ENCODE data around the gene HSF5. TPM values are rescaled to one million over a fixed set of nuclear protein-coding genes. Genes with fewer than 3 reads are reported as not detected.

HSF5 gene
- total and polyA plus RNA-seq, 2 of the 4 experiments (the other 2 are of a cell fraction) = not detected

DNA sequence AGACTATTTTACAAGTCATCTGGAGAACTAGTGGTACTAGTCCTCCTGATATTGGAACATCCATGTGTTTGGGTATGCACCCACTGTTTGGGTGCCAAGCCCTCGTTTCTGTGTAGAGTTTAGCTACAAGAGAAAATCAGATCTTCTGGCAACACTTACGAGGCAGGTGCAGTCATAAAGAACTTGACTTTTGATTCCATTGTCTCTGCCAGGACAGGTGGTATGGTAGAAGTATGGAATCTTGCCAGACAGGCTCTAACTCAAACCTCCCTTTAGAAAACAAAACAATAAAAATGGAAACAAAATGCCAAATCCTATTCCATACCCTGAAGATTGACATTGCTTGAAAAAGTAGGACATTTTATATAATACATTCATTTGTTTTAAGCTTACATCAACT, 86.9 kb downstream of the HSF5 start:
- no peaks in the 10 kb centered on the region for H4K20me1 ChIP-seq (ENCODE audit: insufficient read depth, low read length)
- intact Hi-C loops (cut with micrococcal nuclease) (no loop called here), in situ Hi-C loops (cut with MboI; ENCODE audit: low sequenced_read_pairs) (no loop called here), dilution Hi-C loops (cut with HindIII; ENCODE audit: low sequenced_read_pairs, unreplicated experiment) (no loop called here)
- no peak overlapping the region for H3K14ac ChIP-seq (replicated peaks; ENCODE audit: low read depth, low read length)
- no peaks in the 10 kb centered on the region for H3K36me3 ChIP-seq (ENCODE audit: control insufficient read depth, insufficient read depth, low read length)
- no peak overlapping the region for H2AK9ac ChIP-seq (replicated peaks; ENCODE audit: low read depth, low read length, poor library complexity)
- POLR2A ChIA-PET (ENCODE audit: unreplicated experiment) = no interaction called here
- H2AK5ac ChIP-seq (ENCODE audit: low read depth, low read length) = no peak overlapping the region
- no peak overlapping the region for H2BK15ac ChIP-seq (ENCODE audit: low read depth, low read length)
- ATAC-seq (ENCODE audit: low read depth) = no peak
- no peak overlapping the region for H3K27ac ChIP-seq (ENCODE audit: insufficient read depth, low read length)
- no peak overlapping the region for H4K5ac ChIP-seq (ENCODE audit: low read depth, low read length)
- WGBS, 2 experiments (ENCODE audit: extremely low coverage in 2 of 2, insufficient read length in 1 of 2) = no CpG with 5 or more reads among the region's 2 CpGs
- no peak overlapping the region for H2BK120ac ChIP-seq (ENCODE audit: low read depth, low read length)
- H3K23ac ChIP-seq (ENCODE audit: low read depth, low read length) = no peak overlapping the region
- no peak overlapping the region for H3K18ac ChIP-seq (ENCODE audit: low read depth, low read length)
- H3K4me3 ChIP-seq (ENCODE audit: insufficient read depth, low read depth, low read length) = no peak overlapping the region
- H4K8ac ChIP-seq (ENCODE audit: low read depth in 2 of 2, low read length in 2 of 2) = no peak overlapping the region
- H3K9me1 ChIP-seq (ENCODE audit: insufficient read depth, low read length) = no peaks in the 10 kb centered on the region
- no peaks in the 10 kb centered on the region for H3K79me1 ChIP-seq (ENCODE audit: low read depth in 1 of 2, low read length in 2 of 2)
- H3K9ac ChIP-seq (ENCODE audit: low read depth, low read length) = no peak overlapping the region
- CTCF ChIA-PET = no interaction called here
- H3K4ac ChIP-seq (ENCODE audit: low read depth, low read length) = no peak overlapping the region
- H3K4me1 ChIP-seq (ENCODE audit: control insufficient read depth, insufficient read depth, low read length) = no peaks in the 10 kb centered on the region
- no peak for DNase-seq
- H2BK5ac ChIP-seq (ENCODE audit: low read depth, low read length, poor library complexity, severe bottlenecking) = no peak overlapping the region
- TF ChIP-seq BHLHE40 (IDR thresholded peaks at IDR 0.05; ENCODE audit: low read depth, low read length) (no peak), RAD21 (IDR thresholded peaks at IDR 0.05; ENCODE audit: low read length) (no peak), RCOR1 (IDR thresholded peaks at IDR 0.05; ENCODE audit: insufficient replicate concordance, low read length) (no peak), POLR2A (IDR thresholded peaks at IDR 0.05; ENCODE audit: low read depth, low read length) (no peak), MAZ (IDR thresholded peaks at IDR 0.05; ENCODE audit: borderline replicate concordance, low read depth, low read length) (no peak), CHD1 (IDR thresholded peaks at IDR 0.05; ENCODE audit: low read depth, low read length) (no peak), CEBPB (IDR thresholded peaks at IDR 0.05; ENCODE audit: low read depth, low read length) (no peak), RFX5 (IDR thresholded peaks at IDR 0.05; ENCODE audit: low read depth, low read length) (no peak), MXI1 (IDR thresholded peaks at IDR 0.05; ENCODE audit: borderline replicate concordance, low read depth, low read length) (no peak), MAFK (IDR thresholded peaks at IDR 0.05; ENCODE audit: low read depth, low read length) (no peak), NFE2L2 (IDR thresholded peaks at IDR 0.05; ENCODE audit: low read depth, low read length) (no peak), FOS (IDR thresholded peaks at IDR 0.05; ENCODE audit: low read depth, low read length) (no peak), SMC3 (IDR thresholded peaks at IDR 0.05; ENCODE audit: low read depth, low read length) (no peak)
- TF ChIP-seq, protein P1, sequence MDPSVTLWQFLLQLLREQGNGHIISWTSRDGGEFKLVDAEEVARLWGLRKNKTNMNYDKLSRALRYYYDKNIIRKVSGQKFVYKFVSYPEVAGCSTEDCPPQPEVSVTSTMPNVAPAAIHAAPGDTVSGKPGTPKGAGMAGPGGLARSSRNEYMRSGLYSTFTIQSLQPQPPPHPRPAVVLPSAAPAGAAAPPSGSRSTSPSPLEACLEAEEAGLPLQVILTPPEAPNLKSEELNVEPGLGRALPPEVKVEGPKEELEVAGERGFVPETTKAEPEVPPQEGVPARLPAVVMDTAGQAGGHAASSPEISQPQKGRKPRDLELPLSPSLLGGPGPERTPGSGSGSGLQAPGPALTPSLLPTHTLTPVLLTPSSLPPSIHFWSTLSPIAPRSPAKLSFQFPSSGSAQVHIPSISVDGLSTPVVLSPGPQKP (IDR thresholded peaks at IDR 0.05; ENCODE audit: borderline replicate concordance, low read depth, low read length) = no peak
- TF ChIP-seq, protein P2, sequence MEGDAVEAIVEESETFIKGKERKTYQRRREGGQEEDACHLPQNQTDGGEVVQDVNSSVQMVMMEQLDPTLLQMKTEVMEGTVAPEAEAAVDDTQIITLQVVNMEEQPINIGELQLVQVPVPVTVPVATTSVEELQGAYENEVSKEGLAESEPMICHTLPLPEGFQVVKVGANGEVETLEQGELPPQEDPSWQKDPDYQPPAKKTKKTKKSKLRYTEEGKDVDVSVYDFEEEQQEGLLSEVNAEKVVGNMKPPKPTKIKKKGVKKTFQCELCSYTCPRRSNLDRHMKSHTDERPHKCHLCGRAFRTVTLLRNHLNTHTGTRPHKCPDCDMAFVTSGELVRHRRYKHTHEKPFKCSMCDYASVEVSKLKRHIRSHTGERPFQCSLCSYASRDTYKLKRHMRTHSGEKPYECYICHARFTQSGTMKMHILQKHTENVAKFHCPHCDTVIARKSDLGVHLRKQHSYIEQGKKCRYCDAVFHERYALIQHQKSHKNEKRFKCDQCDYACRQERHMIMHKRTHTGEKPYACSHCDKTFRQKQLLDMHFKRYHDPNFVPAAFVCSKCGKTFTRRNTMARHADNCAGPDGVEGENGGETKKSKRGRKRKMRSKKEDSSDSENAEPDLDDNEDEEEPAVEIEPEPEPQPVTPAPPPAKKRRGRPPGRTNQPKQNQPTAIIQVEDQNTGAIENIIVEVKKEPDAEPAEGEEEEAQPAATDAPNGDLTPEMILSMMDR (conservative IDR thresholded peaks at IDR 0.05; ENCODE audit: low read depth, low read length) = no peak
- TF ChIP-seq, protein P3, sequence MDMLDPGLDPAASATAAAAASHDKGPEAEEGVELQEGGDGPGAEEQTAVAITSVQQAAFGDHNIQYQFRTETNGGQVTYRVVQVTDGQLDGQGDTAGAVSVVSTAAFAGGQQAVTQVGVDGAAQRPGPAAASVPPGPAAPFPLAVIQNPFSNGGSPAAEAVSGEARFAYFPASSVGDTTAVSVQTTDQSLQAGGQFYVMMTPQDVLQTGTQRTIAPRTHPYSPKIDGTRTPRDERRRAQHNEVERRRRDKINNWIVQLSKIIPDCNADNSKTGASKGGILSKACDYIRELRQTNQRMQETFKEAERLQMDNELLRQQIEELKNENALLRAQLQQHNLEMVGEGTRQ (IDR thresholded peaks at IDR 0.05; ENCODE audit: low read depth, low read length) = no peak
- H2AFZ ChIP-seq (replicated peaks; ENCODE audit: low read length, poor library complexity) = no peak overlapping the region
- no peak overlapping the region for H2BK20ac ChIP-seq (ENCODE audit: low read depth, low read length)
- H3K9me3 ChIP-seq (ENCODE audit: control insufficient read depth, insufficient read depth, low read length) = no peaks in the 10 kb centered on the region
- no peak overlapping the region for H3K56ac ChIP-seq (ENCODE audit: extremely low read depth, insufficient read depth, low read length)
- no TSS peak for BruUV-seq (replicated peaks)
- peaks cover 1% of the 10 kb centered on the region; the same call in 1 of the 2 replicates for H3K27me3 ChIP-seq (ENCODE audit: control insufficient read depth, insufficient read depth, low read length)
- H3K4me2 ChIP-seq (ENCODE audit: low read depth, low read length) = no peak overlapping the region
- H4K91ac ChIP-seq (ENCODE audit: insufficient read depth, low read depth, low read length) = no peak overlapping the region

All from IMR-90 (cell line).